Fibroblast of lung (primary cell): Measurements from ENCODE around the gene CELF2. TPM values are rescaled to one million over a fixed set of nuclear protein-coding genes. Genes with fewer than 3 reads are reported as not detected.

Source experiments
- DNase-seq, 2 donors: peaks; one replicate each; pipeline versions ENCODE4 v3.0.0 to v3.0.0-alpha.2; 2010; ENCODE audit warnings: low read depth in 2 of 2
- H2AFZ ChIP-seq: 2 replicates; pipeline ENCODE4 v1.5.1; 2012; ENCODE audit warnings: low read length, control low read depth, inconsistent platforms
- H3K27ac ChIP-seq: 2 replicates; pipeline ENCODE4 v1.5.1; 2011; ENCODE audit warnings: low read length, control low read depth; ENCODE audit not compliant: insufficient read depth
- H3K27me3 ChIP-seq: 2 replicates; pipeline ENCODE4 v1.5.1; 2011; ENCODE audit warnings: mild to moderate bottlenecking, low read length; ENCODE audit not compliant: control insufficient read depth, insufficient read depth
- H3K36me3 ChIP-seq: 2 replicates; pipeline ENCODE4 v1.5.1; 2011; ENCODE audit warnings: low read length; ENCODE audit not compliant: control insufficient read depth, insufficient read depth
- H3K4me1 ChIP-seq: 2 replicates; pipeline ENCODE4 v1.5.1; 2011; ENCODE audit warnings: low read length; ENCODE audit not compliant: control insufficient read depth, insufficient read depth; ENCODE audit errors: extremely low read depth
- H3K4me2 ChIP-seq: 2 replicates; pipeline ENCODE4 v1.5.1; 2011; ENCODE audit warnings: low read length, control low read depth; ENCODE audit not compliant: insufficient read depth; ENCODE audit errors: extremely low read depth
- H3K4me3 ChIP-seq, 4 experiments: fragments of 200-600 bp in 1 of 4; sonication (generic) in 1 of 4; replicated peaks in 1 of 4; 2 replicates each; pipeline ENCODE4 v1.5.1; 2011 to 2016; ENCODE audit warnings: low read length in 4 of 4, low read depth in 3 of 4, mild to moderate bottlenecking in 3 of 4, control low read depth in 2 of 4, inconsistent platforms in 1 of 4, mixed read lengths in 1 of 4; ENCODE audit not compliant: insufficient read depth in 1 of 4; ENCODE audit errors: control extremely low read depth in 1 of 4
- H3K79me2 ChIP-seq: 2 replicates; pipeline ENCODE4 v1.5.1; 2012; ENCODE audit warnings: mild to moderate bottlenecking, low read length, inconsistent platforms; ENCODE audit not compliant: control insufficient read depth, insufficient read depth
- H3K9ac ChIP-seq: 2 replicates; pipeline ENCODE4 v1.5.1; 2011; ENCODE audit warnings: mild to moderate bottlenecking, low read length, control low read depth; ENCODE audit not compliant: insufficient read depth
- H3K9me3 ChIP-seq: 2 replicates; pipeline ENCODE4 v1.5.1; 2012; ENCODE audit warnings: low read depth, low read length; ENCODE audit not compliant: control insufficient read depth, insufficient read depth
- H4K20me1 ChIP-seq: 2 replicates; pipeline ENCODE4 v1.5.1; 2011; ENCODE audit warnings: low read length; ENCODE audit not compliant: control insufficient read depth, insufficient read depth; ENCODE audit errors: extremely low read depth
- EZH2 ChIP-seq: IDR thresholded peaks from 2 replicates; pipeline ENCODE4 v1.5.1; 2012; ENCODE audit warnings: low read length, control low read depth, mild to moderate bottlenecking; ENCODE audit errors: missing control alignments
- polyA plus RNA-seq, 2 donors: library from polyadenylated mRNA; depleted of rRNA in 1 of 2; stranded (reverse) in 1 of 2; unstranded in 1 of 2; fragments of >200 nt; gene quantifications; 2 replicates each; pipeline ENCODE4 v1.2.1, GENCODE V29; 2011 to 2012; ENCODE audit warnings: missing spikeins in 1 of 2
- total RNA-seq: library from RNA; depleted of rRNA; stranded (reverse); fragments of >200 nt; gene quantifications from 2 replicates; pipeline ENCODE4 v1.2.1, GENCODE V29; 2014
- TF ChIP-seq, protein P1 (sequence below), 2 donors: IDR thresholded peaks in 1 of 2; conservative IDR thresholded peaks in 1 of 2; 1 replicate in 1 of 2; 2 replicates in 1 of 2; pipeline ENCODE4 v1.5.1; 2011 to 2012; ENCODE audit warnings: low read length in 2 of 2, control low read depth in 1 of 2, inconsistent platforms in 1 of 2, low read depth in 1 of 2, mild to moderate bottlenecking in 1 of 2

Gene CELF2
- total and polyA plus RNA-seq, 2 donors (not counting 1 experiment from before 2014, with no cell fraction given), result 16.9 to 25.1 TPM

DNA sequence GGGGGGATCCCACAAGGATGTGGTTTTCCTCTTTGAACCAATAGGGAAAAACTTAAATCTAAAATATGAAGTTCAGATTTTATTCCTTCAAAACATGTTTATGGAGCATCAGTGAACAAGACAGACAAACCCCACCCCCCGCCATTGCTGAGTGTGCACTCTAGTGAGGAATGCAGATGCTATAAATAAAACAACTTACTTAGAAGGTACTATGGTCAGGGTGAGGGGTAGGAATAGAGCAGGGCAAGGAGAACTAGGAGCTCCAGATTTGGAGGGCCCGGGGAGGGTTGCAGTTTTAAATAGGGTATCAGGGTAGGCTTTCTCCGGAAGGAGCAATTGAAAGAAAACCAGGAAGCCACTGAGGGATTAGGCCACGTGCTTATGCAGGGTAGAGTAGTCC is 47.9 kb downstream of the CELF2 start:
- no peaks in the 10 kb centered on the region for H3K27me3 ChIP-seq
- H3K79me2 ChIP-seq, result no peaks in the 10 kb centered on the region
- no peak for DNase-seq

GRCh38 chr10:11066520-11066919 is 48.8 kb downstream of the CELF2 start:
- no peak overlapping the region for H3K4me3 ChIP-seq
- H3K27me3 ChIP-seq, result no peaks in the 10 kb centered on the region
- H3K36me3 ChIP-seq, result no peaks in the 10 kb centered on the region
- H3K9me3 ChIP-seq, result no peaks in the 10 kb centered on the region
- no peak for DNase-seq
- no peak overlapping the region for H3K4me2 ChIP-seq
- no peak overlapping the region for H3K9ac ChIP-seq
- no peaks in the 10 kb centered on the region for H4K20me1 ChIP-seq
- TF ChIP-seq EZH2, result no peak
- TF ChIP-seq, protein P1, sequence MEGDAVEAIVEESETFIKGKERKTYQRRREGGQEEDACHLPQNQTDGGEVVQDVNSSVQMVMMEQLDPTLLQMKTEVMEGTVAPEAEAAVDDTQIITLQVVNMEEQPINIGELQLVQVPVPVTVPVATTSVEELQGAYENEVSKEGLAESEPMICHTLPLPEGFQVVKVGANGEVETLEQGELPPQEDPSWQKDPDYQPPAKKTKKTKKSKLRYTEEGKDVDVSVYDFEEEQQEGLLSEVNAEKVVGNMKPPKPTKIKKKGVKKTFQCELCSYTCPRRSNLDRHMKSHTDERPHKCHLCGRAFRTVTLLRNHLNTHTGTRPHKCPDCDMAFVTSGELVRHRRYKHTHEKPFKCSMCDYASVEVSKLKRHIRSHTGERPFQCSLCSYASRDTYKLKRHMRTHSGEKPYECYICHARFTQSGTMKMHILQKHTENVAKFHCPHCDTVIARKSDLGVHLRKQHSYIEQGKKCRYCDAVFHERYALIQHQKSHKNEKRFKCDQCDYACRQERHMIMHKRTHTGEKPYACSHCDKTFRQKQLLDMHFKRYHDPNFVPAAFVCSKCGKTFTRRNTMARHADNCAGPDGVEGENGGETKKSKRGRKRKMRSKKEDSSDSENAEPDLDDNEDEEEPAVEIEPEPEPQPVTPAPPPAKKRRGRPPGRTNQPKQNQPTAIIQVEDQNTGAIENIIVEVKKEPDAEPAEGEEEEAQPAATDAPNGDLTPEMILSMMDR (conservative IDR thresholded peaks at IDR 0.05 in 1 of 2, IDR thresholded peaks at IDR 0.05 in 1 of 2; ENCODE audit: low read depth in 1 of 2, low read length in 2 of 2), result no peak
- no peak overlapping the region for H3K27ac ChIP-seq
- H2AFZ ChIP-seq, result no peak overlapping the region
- H3K4me1 ChIP-seq, result no peaks in the 10 kb centered on the region
- H3K79me2 ChIP-seq, result no peaks in the 10 kb centered on the region

More for the DNA sequence above, 47.9 kb downstream of the CELF2 start:
- Histone ChIP-seq H3K27ac (no peak overlapping the region), H3K4me2 (no peak overlapping the region), H3K9ac (no peak overlapping the region), H3K4me1 (no peaks in the 10 kb centered on the region), H3K36me3 (no peaks in the 10 kb centered on the region), H3K9me3 (no peaks in the 10 kb centered on the region), H4K20me1 (no peaks in the 10 kb centered on the region), H3K4me3 (no peak overlapping the region), H2AFZ (no peak overlapping the region)
- TF ChIP-seq EZH2, result no peak
- TF ChIP-seq, protein P1 (conservative IDR thresholded peaks at IDR 0.05 in 1 of 2, IDR thresholded peaks at IDR 0.05 in 1 of 2; ENCODE audit: low read depth in 1 of 2, low read length in 2 of 2), result no peak

DNA sequence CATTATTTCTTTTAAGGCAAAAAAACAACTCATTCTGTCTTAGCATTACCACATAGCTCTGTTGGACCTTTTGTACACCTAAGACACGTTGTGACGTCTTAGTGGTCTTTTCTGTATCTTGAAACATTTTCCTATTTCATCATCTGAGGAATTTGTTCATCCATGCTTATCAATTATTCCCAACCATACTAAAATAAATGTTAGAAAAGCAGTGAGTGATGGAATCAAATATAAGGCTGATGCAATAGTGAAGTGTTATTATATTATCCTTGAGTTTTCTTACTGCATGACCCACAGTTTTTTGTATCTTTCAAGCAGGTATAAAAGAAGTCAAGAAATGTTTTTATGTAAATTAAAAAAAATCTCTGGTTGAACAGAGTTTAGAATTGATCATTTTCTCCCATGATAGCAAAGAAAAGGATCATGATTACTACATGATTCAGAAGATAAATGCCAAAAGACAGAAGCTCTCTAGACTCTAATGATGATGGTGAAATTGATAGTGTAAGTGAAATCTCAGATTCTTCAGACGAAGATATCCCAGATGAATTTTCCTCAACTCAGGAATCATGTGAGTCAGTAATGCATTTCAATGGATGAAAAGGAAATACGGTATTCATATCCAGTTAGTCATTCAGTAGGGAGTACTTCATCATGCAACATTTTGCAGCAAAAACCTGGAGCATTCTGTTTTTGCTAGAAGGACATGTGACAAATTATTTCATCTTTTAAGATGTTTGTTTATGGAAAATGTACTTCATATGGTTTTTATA is 51.4 kb downstream of the CELF2 start:
- Histone ChIP-seq H3K4me1 (no peaks in the 10 kb centered on the region), H3K27me3 (no peaks in the 10 kb centered on the region), H3K4me3 (no peak overlapping the region), H3K9ac (no peak overlapping the region), H2AFZ (no peak overlapping the region), H4K20me1 (no peaks in the 10 kb centered on the region), H3K9me3 (no peaks in the 10 kb centered on the region), H3K4me2 (no peak overlapping the region), H3K27ac (no peak overlapping the region), H3K36me3 (no peaks in the 10 kb centered on the region), H3K79me2 (no peaks in the 10 kb centered on the region)
- TF ChIP-seq EZH2, result no peak
- TF ChIP-seq, protein P1 (conservative IDR thresholded peaks at IDR 0.05 in 1 of 2, IDR thresholded peaks at IDR 0.05 in 1 of 2; ENCODE audit: low read depth in 1 of 2, low read length in 2 of 2), result no peak
- DNase-seq, result no peak
